Stimulated activated CD4-positive, alpha-beta T cell treated with anti-CD3 and anti-CD28 coated beads, Interleukin-15, amount 100 ng/mL, for 24 hours (primary cell): ENCODE measurements around the gene PYGB.

Source experiments
- DNase-seq: peaks from one replicate; pipeline ENCODE4 v3.0.0-alpha.2; 2020

The PYGB gene

DNA sequence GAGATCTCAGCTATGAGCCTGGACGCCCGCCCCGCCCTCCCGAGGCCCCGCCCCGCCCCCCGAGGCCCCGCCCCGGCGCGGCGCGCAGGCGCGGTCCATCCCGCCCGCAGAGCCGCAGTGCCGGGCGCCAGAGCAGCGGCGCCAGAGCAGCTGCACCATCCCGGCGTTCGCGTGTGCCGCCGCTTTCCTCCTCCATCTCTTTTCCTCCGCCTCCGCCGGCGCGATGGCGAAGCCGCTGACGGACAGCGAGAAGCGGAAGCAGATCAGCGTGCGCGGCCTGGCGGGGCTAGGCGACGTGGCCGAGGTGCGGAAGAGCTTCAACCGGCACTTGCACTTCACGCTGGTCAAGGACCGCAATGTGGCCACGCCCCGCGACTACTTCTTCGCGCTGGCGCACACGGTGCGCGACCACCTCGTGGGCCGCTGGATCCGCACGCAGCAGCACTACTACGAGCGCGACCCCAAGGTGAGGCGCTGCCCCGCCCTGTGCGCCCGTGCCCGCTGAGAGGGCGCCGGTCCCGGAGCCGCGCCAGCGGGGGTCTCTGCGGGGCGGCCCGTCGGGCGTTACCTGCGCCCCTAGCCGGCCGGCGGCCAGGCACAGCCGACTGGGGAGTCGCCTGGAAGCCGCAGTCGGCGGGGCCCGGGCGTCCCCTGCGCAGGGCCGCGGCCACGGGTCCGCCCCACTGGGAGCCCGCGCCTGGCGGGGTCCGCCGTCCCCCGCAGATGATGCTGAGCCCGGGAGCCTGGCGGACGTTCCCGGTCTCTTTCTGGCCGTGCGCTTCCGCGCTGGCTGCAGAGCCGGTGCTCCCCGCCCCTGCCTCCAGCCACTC, at the start of gene PYGB:
PYGB (plus strand) TSS at position 130 of the 830 bp plus-strand sequence; CDS start at position 224, 94 bp downstream.
- peak; percentile 78 for DNase-seq

GRCh38 chr20:25198663-25199383, 49.1 kb upstream of the PYGB start:
- no peak for DNase-seq

DNA sequence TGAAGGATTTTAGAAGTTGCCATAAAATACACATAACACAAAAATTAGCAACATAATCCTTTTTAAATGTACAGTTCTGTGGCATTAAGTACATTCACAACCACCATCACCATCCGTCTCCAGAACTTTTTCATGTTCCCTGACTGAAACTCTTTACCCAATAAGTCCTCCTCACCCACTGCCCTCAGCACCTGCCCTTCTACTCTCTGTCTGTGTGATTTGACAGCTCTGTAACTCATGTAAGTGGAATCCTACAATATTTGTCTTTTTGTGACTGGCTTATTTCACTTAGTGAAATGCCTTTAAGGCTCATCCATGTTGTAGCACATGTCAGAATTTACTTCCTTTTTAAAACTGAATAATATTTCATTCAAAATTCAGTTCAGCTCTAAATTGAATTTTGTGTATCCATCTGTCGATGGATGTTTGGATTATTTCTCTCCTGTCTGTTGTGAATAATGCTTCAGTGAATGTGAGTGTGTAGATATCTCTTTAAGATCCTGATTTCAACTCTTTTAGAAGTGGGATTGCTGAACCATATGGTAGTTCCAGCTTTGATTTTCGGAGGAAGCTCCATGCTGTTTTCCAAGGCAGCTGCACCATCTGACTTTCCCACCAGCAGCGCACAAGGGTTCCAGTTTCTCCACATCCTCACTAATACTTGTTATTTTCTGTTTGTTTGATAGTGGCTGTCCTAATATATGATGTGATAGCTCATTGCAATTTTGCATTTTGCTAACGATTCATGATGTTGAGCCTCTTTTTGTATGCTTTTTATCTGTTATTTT, 48.2 kb upstream of the PYGB start:
- no peak for DNase-seq

GRCh38 chr20:25203089-25203488, 44.8 kb upstream of the PYGB start:
- DNase-seq = no peak

DNA sequence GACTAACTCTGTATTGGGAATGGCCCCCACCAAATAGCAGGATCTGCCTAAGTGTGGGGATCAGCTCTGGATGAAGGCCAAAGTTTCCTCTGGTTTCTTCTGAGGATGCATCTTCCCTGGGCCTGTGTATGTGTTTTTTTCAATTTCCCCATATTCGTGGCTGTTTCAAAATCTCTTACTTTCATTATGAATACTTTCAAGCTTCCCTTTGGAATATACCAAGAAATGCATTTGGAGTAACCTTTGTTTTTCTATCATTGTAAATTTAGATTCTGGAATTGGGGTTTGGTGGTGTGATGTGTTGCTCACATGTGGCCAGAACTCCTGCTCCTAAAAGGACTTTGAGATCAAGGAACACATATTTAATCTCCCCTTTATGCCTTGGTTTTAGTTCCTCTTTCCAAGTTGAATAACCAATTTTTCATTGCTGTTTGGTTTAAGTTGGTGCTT, 44.0 kb upstream of the PYGB start:
- DNase-seq = no peak

DNA sequence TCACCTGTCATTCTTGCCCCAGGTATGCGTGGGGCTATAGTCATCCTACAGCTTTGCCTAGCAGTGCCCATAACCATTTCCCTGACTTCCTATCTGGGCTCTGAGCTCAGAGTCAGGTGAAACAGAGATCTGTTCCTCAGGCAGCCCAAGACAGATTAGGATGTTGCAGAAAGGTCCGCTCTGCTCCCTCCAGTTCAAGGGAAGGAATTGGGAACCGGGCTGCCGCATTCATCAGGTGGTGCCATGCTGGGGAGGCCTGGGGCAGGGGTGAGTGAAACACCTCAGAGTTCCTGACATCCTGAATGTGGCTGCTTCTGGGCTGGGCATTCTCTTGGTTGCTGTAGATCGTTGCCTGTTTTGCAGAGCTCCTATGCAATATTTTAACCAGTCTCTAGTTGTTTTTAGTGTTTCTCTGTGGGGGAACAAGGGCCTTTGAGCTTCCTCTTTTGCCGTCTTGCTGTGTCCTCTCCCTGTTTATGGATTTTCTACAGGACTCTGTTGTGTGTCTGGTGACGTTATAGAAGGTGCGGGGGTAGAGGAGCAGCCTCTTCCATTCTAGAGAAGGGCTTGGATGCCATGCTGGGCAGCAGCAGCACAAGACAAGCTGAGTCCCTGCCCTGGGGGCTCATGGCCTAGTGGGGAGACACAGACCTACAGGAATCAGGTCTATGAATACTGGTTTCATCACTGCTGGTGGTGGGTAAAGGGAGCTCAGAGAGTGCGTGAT, 43.2 kb upstream of the PYGB start:
- no peak for DNase-seq

DNA sequence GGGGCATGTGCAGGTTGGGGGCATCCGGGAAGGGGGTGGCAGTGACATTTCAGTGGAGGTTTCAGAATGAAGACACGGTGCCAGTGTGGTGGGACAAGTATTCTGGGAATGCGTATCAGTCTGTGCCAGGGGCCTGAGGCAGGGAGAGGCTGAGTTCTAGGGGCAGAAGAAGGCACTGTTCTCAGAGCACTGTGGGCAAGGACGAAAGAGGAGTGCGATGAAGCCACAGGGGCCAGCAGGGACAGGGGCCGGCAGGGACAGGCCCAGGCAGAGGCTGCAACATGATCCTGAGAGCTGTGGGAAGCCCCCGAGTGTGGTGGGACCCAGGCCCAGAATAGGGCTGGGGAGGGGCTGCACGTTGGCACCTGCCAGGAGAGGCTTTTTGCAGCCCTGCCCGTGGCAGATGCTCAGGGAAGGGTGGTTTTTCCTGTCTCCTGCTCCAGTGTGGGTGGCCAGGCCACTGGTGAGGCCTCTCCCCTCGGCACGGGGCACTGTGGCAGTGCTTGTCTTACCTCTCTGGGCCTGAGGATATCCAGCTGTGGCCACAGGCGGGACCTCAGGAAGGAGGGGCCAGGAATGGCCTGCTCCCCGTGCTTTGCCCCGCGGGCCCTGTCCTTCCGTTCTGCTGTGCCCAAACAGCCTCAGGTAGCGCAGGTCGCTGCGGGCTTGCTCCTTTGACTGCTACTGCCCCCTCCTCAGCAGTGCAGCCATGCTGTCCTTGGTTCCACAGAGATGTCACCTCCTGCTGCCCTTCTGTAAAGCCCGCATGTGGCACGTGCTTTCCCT, 42.4 kb upstream of the PYGB start:
- DNase-seq = no peak

DNA sequence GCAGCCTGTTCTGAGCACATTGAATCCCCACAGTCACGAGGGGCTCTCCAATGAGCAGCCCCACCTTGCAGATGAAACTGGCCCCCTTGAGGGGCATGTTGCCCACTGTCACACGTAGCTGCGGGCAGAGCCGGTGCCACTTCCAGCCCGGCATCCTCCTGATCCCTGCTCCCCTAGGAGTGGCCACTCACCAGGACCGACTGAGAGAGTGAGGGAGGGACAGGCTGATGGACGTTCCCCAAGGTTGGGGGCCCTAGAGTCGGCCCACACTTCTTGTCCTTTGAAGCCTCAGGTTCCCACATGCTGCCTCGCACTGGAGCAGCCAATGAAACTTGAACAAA, 41.9 kb upstream of the PYGB start:
- DNase-seq = no peak

DNA sequence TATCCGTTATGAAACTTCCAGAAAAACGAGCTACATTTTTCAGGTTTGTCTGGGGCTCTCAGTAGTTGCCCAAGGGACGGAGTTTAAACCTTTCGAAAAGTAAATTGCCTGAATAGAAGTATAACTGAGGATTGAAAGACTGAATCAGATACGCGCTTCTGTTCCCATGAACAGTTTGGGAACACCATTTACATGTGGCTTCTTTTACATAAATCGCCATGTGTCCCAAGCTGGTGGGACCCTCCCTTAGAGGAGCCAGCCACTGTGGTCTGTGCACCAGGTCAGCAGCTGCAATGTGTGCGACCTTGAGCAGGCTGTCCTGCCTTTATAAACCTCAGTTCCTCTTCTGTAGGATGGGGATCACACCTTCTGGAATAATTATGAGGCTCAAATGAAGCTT, 41.3 kb upstream of the PYGB start:
- DNase-seq = no peak

DNA sequence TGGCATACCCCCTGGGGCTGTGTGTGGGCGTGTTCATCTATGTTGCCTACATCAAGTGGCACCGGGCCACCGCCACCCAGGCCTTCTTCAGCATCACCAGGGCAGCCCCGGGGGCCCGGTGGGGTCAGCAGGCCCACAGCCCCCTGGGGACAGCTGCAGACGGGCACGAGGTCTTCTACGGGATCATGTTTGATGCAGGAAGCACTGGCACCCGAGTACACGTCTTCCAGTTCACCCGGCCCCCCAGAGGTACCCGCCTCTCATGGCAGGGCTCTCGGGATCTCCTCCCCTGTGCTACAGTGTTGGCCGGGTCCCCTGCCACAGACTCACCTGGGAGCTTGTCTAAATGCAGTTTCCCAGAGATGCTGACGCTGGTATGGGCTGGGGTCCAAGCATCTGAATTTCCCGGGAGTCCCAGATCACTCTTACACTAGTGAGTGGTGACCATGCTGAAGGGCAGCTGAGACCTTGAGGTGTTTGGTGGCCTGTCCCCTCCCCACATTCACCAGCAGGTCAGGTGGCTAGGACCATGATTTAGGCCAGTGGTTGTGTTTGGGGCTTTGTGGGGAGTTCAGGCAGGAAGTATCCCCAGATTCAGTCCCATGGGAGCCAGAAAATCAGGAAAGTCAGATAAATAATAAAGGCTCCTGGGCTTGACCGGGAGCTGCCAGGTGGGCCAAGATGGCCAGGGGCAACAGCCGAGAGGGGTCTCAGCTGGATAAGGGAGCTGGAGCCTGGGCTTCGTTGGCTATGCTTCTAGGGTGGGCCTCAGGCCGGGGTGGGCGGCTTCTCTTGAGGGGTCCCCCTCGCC, 40.5 kb upstream of the PYGB start:
- no peak for DNase-seq

DNA sequence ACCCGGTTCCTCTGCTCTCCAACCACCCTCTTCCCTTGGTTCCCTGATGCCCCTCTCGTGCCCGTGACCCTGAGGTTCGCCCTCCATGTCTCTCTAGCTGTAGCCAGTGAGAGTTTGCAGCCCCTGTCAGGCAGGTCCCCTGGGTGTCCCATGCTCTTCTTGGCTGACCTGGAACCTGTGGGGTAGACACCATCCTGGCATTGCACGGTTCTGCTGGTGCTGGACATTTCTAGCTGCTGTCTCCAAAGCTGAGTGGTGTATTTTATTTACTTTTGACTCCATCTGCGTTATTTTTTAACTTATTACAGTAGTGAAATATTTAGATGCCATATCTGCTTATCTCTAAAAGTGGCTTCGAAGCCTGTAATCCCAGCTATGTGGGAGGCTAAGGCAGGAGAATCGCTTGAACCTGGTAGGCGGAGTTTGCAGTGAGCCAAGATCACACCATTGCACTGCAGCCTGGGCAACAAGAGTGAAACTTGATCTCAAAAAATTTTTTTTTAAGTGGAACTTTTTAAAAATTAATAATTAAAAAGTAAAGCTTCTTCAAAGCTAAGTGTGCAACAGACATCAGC, 39.8 kb upstream of the PYGB start:
- no peak for DNase-seq

DNA sequence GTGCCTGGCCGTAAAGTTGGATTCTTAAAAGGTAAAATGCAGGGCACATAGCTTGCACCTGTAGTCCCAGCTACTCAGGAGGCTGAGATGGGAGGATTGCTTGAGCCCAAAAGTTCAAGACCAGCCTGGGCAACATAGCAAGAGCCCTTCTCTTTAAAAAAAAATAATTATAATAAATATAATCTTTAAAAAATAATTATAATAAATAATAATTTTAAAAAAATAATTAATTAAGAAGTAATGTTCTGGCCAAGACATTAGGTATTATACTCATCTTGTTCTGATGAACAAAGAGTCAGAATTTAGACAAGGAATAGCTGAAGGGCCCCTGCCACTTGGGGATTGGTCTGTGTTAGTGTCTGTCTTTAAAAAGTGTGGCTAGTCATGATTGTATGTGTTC, 38.5 kb upstream of the PYGB start:
- DNase-seq = no peak

DNA sequence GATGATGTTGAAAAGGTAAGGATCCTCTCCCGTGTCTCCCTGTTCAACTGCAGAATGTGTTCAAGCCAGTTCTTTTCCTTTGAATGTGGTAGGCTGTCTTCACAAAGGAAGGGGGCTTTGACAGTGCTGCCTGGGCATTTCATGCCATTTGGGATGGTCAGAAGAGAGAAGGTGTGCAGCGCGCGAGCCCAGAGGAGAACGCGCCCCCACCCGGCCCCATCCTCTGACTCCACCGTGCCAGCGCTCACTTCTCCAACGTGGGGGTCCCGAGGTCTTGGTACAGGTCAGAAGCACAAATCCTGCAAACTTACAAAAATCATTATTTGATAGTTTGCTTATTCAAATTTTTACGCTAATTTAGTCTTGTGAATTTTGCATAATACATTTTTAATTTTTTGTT, 38.0 kb upstream of the PYGB start:
- DNase-seq = no peak

- DNase-seq = no peak
Observed at GRCh38 chr20:25211273-25211672, 36.6 kb upstream of the PYGB start.

DNA sequence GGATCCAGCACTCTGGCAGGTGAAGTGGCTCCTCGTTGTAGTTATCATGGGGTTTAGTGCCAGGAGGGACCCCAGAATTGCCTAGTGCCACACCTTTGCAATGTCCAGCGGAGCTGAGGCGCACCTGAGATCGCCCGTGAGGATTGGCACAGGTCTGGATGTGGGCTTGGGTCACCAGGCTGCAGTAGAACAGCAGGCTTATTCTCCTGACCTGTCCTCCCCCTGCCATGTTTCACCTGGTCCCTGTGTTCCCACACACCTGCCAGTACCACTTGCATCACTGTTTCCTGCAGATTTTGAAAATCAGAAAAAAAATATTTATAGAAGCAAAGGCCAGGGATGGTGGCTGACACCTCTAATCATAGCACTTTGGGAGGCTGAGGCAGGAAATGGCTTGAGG, 35.6 kb upstream of the PYGB start:
- DNase-seq = no peak

- DNase-seq = no peak
Observed at GRCh38 chr20:25213566-25214425, 34.1 kb upstream of the PYGB start.

GRCh38 chr20:25214426-25214790, 33.5 kb upstream of the PYGB start:
- DNase-seq = no peak

- DNase-seq = no peak
Observed at GRCh38 chr20:25214819-25215218, 33.1 kb upstream of the PYGB start.

GRCh38 chr20:25215521-25215920, 32.4 kb upstream of the PYGB start:
- DNase-seq = no peak
